HCT116 (cell line): ENCODE data around the gene CD302. TPM values are rescaled to one million over a fixed set of nuclear protein-coding genes. Genes with fewer than 3 reads are reported as not detected.

ENCODE experiments used
- ATAC-seq: fragments of 200-7000 bp; cut with Tn5 transposase; 2 replicates; pipeline ENCODE4 v1.9.1; 2020; ENCODE audit warnings: mild to moderate bottlenecking, moderate library complexity
- BruUV-seq: library from RNA; stranded (reverse); fragments of 400-500 nt; replicated peaks from 2 replicates; lab custom pipeline; 2021; lab: Mats Ljungman, UMichigan
- CTCF ChIA-PET: fragments of 300-600 bp; sonication (Branson Sonifier 250); formaldehyde crosslinking; loops from one replicate; lab custom pipeline; 2021; ENCODE audit warnings: antibody characterized with exemption; lab: Charles Lee
- POLR2A ChIA-PET: fragments of 300-600, 350-600 bp; sonication (Branson Sonifier 250); formaldehyde crosslinking; loops from one replicate; lab custom pipeline; 2021; ENCODE audit warnings: antibody characterized with exemption; lab: Charles Lee
- RAD21 ChIA-PET, 2 experiments: fragments of 300-600 bp; sonication (Branson Sonifier 250); formaldehyde crosslinking; loops; one replicate each; lab custom pipeline; 2023; ENCODE audit warnings: low total read pairs in 2 of 2; ENCODE audit not compliant: uncharacterized antibody in 2 of 2, unreplicated experiment in 2 of 2, low non-redundant PET in 1 of 2; lab: Charles Lee
- DNase-seq: peaks from one replicate; pipeline ENCODE4 v3.0.0-alpha.2; 2010; ENCODE audit warnings: low read depth, low spot score
- H2AFZ ChIP-seq: fragments of 200-600 bp; shearing (Covaris generic), sonication (generic); 2 replicates; pipeline ENCODE4 v1.6.1; 2017; ENCODE audit warnings: low read depth, mixed run types, mixed read lengths, antibody characterized with exemption, low read length; ENCODE audit not compliant: poor library complexity, severe bottlenecking
- H3K27ac ChIP-seq: 2 replicates; pipeline ENCODE4 v1.5.1; 2012; ENCODE audit warnings: low read depth, low read length
- H3K27me3 ChIP-seq: fragments of 200-600 bp; sonication (generic); 2 replicates; pipeline ENCODE4 v1.6.1; 2016; ENCODE audit warnings: mixed run types, low read length, mixed read lengths; ENCODE audit not compliant: insufficient read depth
- H3K36me3 ChIP-seq, 2 experiments: fragments of 200-500 bp in 1 of 2; fragments of 200-600 bp in 1 of 2; sonication (Bioruptor generic) in 1 of 2; sonication (generic) in 1 of 2; 2 replicates each; pipeline versions ENCODE4 v1.5.1 to v1.6.1; 2014 to 2016; ENCODE audit warnings: low read length in 2 of 2, inconsistent platforms in 1 of 2, mixed read lengths in 1 of 2, mixed run types in 1 of 2; ENCODE audit not compliant: insufficient read depth in 2 of 2, control insufficient read depth in 1 of 2
- H3K4me1 ChIP-seq, 2 experiments: fragments of 200-600 bp in 1 of 2; sonication (generic) in 1 of 2; 2 replicates each; pipeline versions ENCODE4 v1.5.1 to v1.6.1; 2012 to 2017; ENCODE audit warnings: low read length in 2 of 2, inconsistent platforms in 1 of 2, mild to moderate bottlenecking in 1 of 2, mixed read lengths in 1 of 2, mixed run types in 1 of 2, moderate library complexity in 1 of 2; ENCODE audit not compliant: insufficient read depth in 2 of 2, control insufficient read depth in 1 of 2
- H3K4me2 ChIP-seq: fragments of 200-600 bp; sonication (generic); 2 replicates; pipeline ENCODE4 v1.6.1; 2017; ENCODE audit warnings: mixed run types, low read length, mixed read lengths
- H3K4me3 ChIP-seq, 2 experiments: fragments of 200-600 bp in 1 of 2; sonication (generic) in 1 of 2; replicated peaks in 1 of 2; 2 replicates each; pipeline ENCODE4 v1.5.1; 2011 to 2016; ENCODE audit warnings: low read length in 2 of 2, control low read depth in 1 of 2, low read depth in 1 of 2, mild to moderate bottlenecking in 1 of 2, mixed read lengths in 1 of 2, mixed run types in 1 of 2
- H3K79me2 ChIP-seq: fragments of 200-600 bp; sonication (generic); 2 replicates; pipeline ENCODE4 v1.6.1; 2017; ENCODE audit warnings: mild to moderate bottlenecking, mixed run types, low read length, moderate library complexity, mixed read lengths; ENCODE audit not compliant: insufficient read depth
- H3K9ac ChIP-seq: fragments of 200-600 bp; sonication (generic); 2 replicates; pipeline ENCODE4 v1.6.1; 2016; ENCODE audit warnings: low read length, mixed read lengths
- H3K9me2 ChIP-seq: fragments of 200-600 bp; sonication (generic), shearing (Covaris generic); 2 replicates; pipeline ENCODE4 v1.6.1; 2017; ENCODE audit warnings: mixed run types, mild to moderate bottlenecking, moderate library complexity; ENCODE audit not compliant: insufficient read depth
- H3K9me3 ChIP-seq, 2 experiments: fragments of 200-500 bp in 1 of 2; fragments of 200-600 bp in 1 of 2; sonication (Bioruptor generic) in 1 of 2; sonication (generic) in 1 of 2; 2 replicates each; pipeline ENCODE4 v1.6.1; 2014 to 2017; ENCODE audit warnings: low read length in 2 of 2, mixed read lengths in 2 of 2, inconsistent platforms in 1 of 2, low read depth in 1 of 2, mild to moderate bottlenecking in 1 of 2, mixed run types in 1 of 2, moderate library complexity in 1 of 2; ENCODE audit not compliant: control insufficient read depth in 1 of 2, insufficient read depth in 1 of 2
- H4K20me1 ChIP-seq: fragments of 200-600 bp; sonication (generic), shearing (Covaris generic); 2 replicates; pipeline ENCODE4 v1.6.1; 2017; ENCODE audit warnings: mixed run types, mild to moderate bottlenecking, moderate library complexity; ENCODE audit not compliant: insufficient read depth
- CBX3 ChIP-seq: IDR thresholded peaks from 2 replicates; pipeline ENCODE4 v1.6.1; 2012; ENCODE audit warnings: low read depth
- CEBPB ChIP-seq: IDR thresholded peaks from 2 replicates; pipeline ENCODE4 v1.6.1; 2012; ENCODE audit warnings: low read depth
- JUND ChIP-seq: IDR thresholded peaks from 2 replicates; pipeline ENCODE4 v1.6.1; 2012
- SIN3A ChIP-seq: IDR thresholded peaks from 2 replicates; pipeline ENCODE4 v1.6.1; 2012; ENCODE audit warnings: low read depth
- ZFX ChIP-seq: fragments of 450-650 bp; IDR thresholded peaks from 2 replicates; pipeline ENCODE4 v1.6.1; 2017
- intact Hi-C: fragments of 100-400 bp; cut with micrococcal nuclease; formaldehyde crosslinking; loops from 2 replicates; pipeline ENCODE4 v1.10.0; 2022
- total RNA-seq: library from RNA; stranded (reverse); gene quantifications from one replicate; pipeline ENCODE4 v1.2.1, GENCODE V29; 2021; ENCODE audit not compliant: unreplicated experiment

The CD302 gene
- total RNA-seq, 1 experiment from 2014 or later = 0.15 TPM

DNA sequence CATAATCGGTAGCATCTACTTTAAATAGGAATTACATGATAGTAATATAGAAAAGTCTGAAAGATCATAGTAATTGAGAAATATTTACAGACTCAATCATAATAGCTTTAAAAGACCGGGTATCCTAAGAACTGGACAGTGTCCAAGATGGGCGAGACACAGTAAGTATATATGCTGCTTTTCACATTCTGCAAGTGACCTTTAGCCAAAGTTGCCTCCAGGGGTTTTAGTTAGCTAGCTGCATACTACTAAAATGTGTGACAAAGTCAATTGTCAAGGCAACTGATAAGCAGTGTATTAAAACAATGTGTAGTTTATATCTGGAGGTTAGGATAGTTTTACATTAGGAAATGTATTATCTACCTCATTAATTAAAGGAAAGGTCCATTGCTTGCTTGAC is 24.6 kb downstream of the CD302 start:
- Histone ChIP-seq H3K27me3 (no peaks in the 10 kb centered on the region), H3K9ac (no peak overlapping the region), H2AFZ (no peak overlapping the region), H3K4me2 (no peak overlapping the region), H3K27ac (no peak overlapping the region), H3K4me1 (no peaks in the 10 kb centered on the region), H3K4me3 (no peak overlapping the region), H3K79me2 (no peaks in the 10 kb centered on the region), H3K36me3 (peaks cover 2 to 29% of the 10 kb centered on the region in 2 experiments; a peak in 2 of 4 replicates), H3K9me2 (no peaks in the 10 kb centered on the region), H3K9me3 (no peaks in the 10 kb centered on the region), H4K20me1 (no peaks in the 10 kb centered on the region; the same call in none of the 2 replicates)
- DNase-seq (no peak), ATAC-seq (no peak)
- POLR2A ChIA-PET = no interaction called here
- no TSS peak for BruUV-seq
- CTCF ChIA-PET = no interaction called here
- RAD21 ChIA-PET = no interaction called here
- TF ChIP-seq ZFX (no peak), JUND (no peak), CEBPB (no peak), SIN3A (no peak)
- intact Hi-C loops = no loop called here

DNA sequence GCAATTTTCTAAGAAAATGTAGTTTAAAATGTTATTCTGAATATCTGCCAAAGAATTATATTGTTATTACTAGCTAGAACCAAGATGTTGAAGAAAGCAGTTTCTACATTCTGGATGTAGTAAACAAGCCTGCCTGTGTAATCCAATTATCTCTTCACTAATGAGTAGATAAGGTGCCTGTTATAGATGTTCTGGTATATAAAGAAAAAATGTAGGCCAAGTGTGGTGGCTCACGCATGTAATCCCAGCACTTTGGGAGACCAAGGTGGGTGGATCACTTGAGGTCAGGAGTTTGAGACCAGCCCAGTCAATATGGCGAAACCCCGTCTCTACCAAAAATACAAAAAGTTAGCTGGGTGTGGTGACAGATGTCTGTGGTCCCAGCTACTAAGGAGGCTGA is 28.9 kb downstream of the CD302 start:
- POLR2A ChIA-PET = no interaction called here
- Histone ChIP-seq H3K36me3 (peaks cover 23 to 40% of the 10 kb centered on the region in 2 experiments), H3K4me1 (no peaks in the 10 kb centered on the region), H2AFZ (no peak overlapping the region), H3K27ac (no peak overlapping the region), H3K4me3 (no peak overlapping the region), H3K27me3 (no peaks in the 10 kb centered on the region), H4K20me1 (no peaks in the 10 kb centered on the region; the same call in none of the 2 replicates), H3K79me2 (peaks cover 11% of the 10 kb centered on the region), H3K9me3 (no peaks in the 10 kb centered on the region), H3K9me2 (no peaks in the 10 kb centered on the region), H3K9ac (no peak overlapping the region), H3K4me2 (no peak overlapping the region)
- BruUV-seq = no TSS peak
- RAD21 ChIA-PET = no interaction called here
- TF ChIP-seq CBX3 = no peak
- ATAC-seq (no peak), DNase-seq (no peak)
- intact Hi-C loops = no loop called here
- CTCF ChIA-PET = no interaction called here
